BJ (cell line): ENCODE measurements around the gene PRR13. TPM values are rescaled to one million over a fixed set of nuclear protein-coding genes. Genes with fewer than 3 reads are reported as not detected.
"Not testable (repeated sequence)": the region's sequence is repeated elsewhere in the genome, so short reads cannot be mapped to it uniquely, and the experiment has no call there.

ENCODE experiments used
- CTCF ChIA-PET: fragments of 350-600 bp; formaldehyde crosslinking; extraction: SDS; loops from one replicate; lab custom pipeline; 2021; ENCODE audit warnings: antibody characterized with exemption, inconsistent platforms; lab: Yijun Ruan, JAX
- POLR2A ChIA-PET: fragments of 300-600 bp; sonication (Branson Sonifier 250); formaldehyde crosslinking; extraction: SDS; loops from one replicate; lab custom pipeline; 2021; ENCODE audit warnings: antibody characterized with exemption; lab: Charles Lee
- DNase-seq: peaks from one replicate; pipeline ENCODE4 v3.0.0-alpha.2; 2011; ENCODE audit warnings: low read depth
- H3K27me3 ChIP-seq: 2 replicates; pipeline ENCODE4 v1.6.0; 2011; ENCODE audit warnings: low read length; ENCODE audit not compliant: control insufficient read depth, insufficient read depth
- H3K36me3 ChIP-seq: 2 replicates; pipeline ENCODE4 v1.5.1; 2011; ENCODE audit warnings: low read length; ENCODE audit not compliant: control insufficient read depth, insufficient read depth
- H3K4me3 ChIP-seq: 2 replicates; pipeline ENCODE4 v1.5.1; 2011; ENCODE audit warnings: low read depth, mild to moderate bottlenecking, control low read depth, low read length
- CTCF ChIP-seq: IDR thresholded peaks from 2 replicates; pipeline ENCODE4 v1.5.1; 2011; ENCODE audit warnings: low read depth, mild to moderate bottlenecking, control low read depth, inconsistent platforms, low read length, moderate library complexity; ENCODE audit not compliant: insufficient read depth
- polyA plus RNA-seq: library from polyadenylated mRNA; depleted of rRNA; stranded (reverse); fragments of >200 nt; gene quantifications from 2 replicates; pipeline ENCODE4 v1.2.3, GENCODE V29; 2011

Gene PRR13
- polyA plus RNA-seq, 1 experiment, result 66.4 TPM

GRCh38 chr12:53419756-53420155, 21.8 kb upstream of the PRR13 start:
- POLR2A ChIA-PET, result no interaction called here
- Histone ChIP-seq H3K36me3 (no peaks in the 10 kb centered on the region), H3K27me3 (no peaks in the 10 kb centered on the region), H3K4me3 (no peak overlapping the region)
- TF ChIP-seq CTCF, result no peak
- DNase-seq, result no peak
- CTCF ChIA-PET, result interaction anchor here (2.4 to 8.1 kb wide), 3 partner anchors 11 to 75 kb away, joined by 6 to 163 read pairs (median 27); no protein-coding TSS in a partner anchor

- H3K4me3 ChIP-seq, POLR2A ChIA-PET, H3K36me3 ChIP-seq, DNase-seq, H3K27me3 ChIP-seq: not testable (repeated sequence)
- CTCF ChIA-PET, result interaction anchor here (0.8 to 8.1 kb wide), 12 partner anchors 8 to 101 kb away, joined by 3 to 163 read pairs (median 7); partner anchors contain the start of gene AAAS
Measured at GRCh38 chr12:53422247-53422646, 19.3 kb upstream of the PRR13 start.

GRCh38 chr12:53423597-53423996, 17.9 kb upstream of the PRR13 start, which contains the start of gene AMHR2:
TSS of gene AMHR2 (plus strand) at chr12:53423855. CDS start at chr12:53423935, 80 bp downstream.
- TF ChIP-seq CTCF, result no peak
- POLR2A ChIA-PET, result no interaction called here
- Histone ChIP-seq H3K27me3 (no peaks in the 10 kb centered on the region), H3K4me3 (no peak within 1 kb of the TSS), H3K36me3 (no peaks in the 10 kb centered on the region)
- no peak for DNase-seq
- CTCF ChIA-PET, result interaction anchor here (1.7 to 8.1 kb wide), 6 partner anchors 51 to 102 kb away, joined by 5 to 163 read pairs (median 17); partner anchors contain the start of gene AAAS

GRCh38 chr12:53424626-53425514, 16.7 kb upstream of the PRR13 start:
- ChIA-PET POLR2A (no interaction called here), CTCF (interaction anchor here (0.6 to 8.1 kb wide), 7 partner anchors 7 to 100 kb away, joined by 3 to 163 read pairs (median 5); no protein-coding TSS in a partner anchor)
- DNase-seq, result no peak
- Histone ChIP-seq H3K27me3 (no peaks in the 10 kb centered on the region), H3K36me3 (no peaks in the 10 kb centered on the region), H3K4me3 (no peak overlapping the region)
- no peak for TF ChIP-seq CTCF

- Histone ChIP-seq H3K4me3 (no peak overlapping the region), H3K36me3 (no peaks in the 10 kb centered on the region), H3K27me3 (no peaks in the 10 kb centered on the region)
- POLR2A ChIA-PET, result no interaction called here
- no peak for DNase-seq
- no peak for TF ChIP-seq CTCF
- CTCF ChIA-PET, result interaction anchor here (0.6 to 8.1 kb wide), 7 partner anchors 8 to 133 kb away, joined by 3 to 163 read pairs (median 5); no protein-coding TSS in a partner anchor
Measured at GRCh38 chr12:53425515-53426150, 15.9 kb upstream of the PRR13 start.
